GM21381 (cell line): Measurements from ENCODE around the gene BNC2.

Source experiments
- ATAC-seq: cut with Tn5 transposase; IDR thresholded peaks from one replicate; pipeline ENCODE4 v1.9.1; 2021; ENCODE audit warnings: mild to moderate bottlenecking, moderate library complexity; ENCODE audit not compliant: unreplicated experiment

The BNC2 gene

GRCh38 chr9:16396389-16396788 lies 474.1 kb downstream of the BNC2 start:
- no peak for ATAC-seq

- ATAC-seq = no peak
These were observed 479.1 kb downstream of the BNC2 start for GRCh38 chr9:16391369-16391768.

- no peak for ATAC-seq
These were observed 483.1 kb downstream of the BNC2 start for GRCh38 chr9:16387382-16387781.

- ATAC-seq = no peak
These were observed 483.7 kb downstream of the BNC2 start for GRCh38 chr9:16386827-16387077.

- no peak for ATAC-seq
These were observed 484.3 kb downstream of the BNC2 start for GRCh38 chr9:16386007-16386826.

- no peak for ATAC-seq
These were observed 484.9 kb downstream of the BNC2 start for GRCh38 chr9:16385590-16385989.

- no peak for ATAC-seq
These were observed 485.5 kb downstream of the BNC2 start for GRCh38 chr9:16384993-16385392.

GRCh38 chr9:16377311-16377710 lies 493.2 kb downstream of the BNC2 start:
- no peak for ATAC-seq

- ATAC-seq = no peak
These were observed 499.2 kb downstream of the BNC2 start for GRCh38 chr9:16371306-16371705.

- ATAC-seq = no peak
These were observed 499.8 kb downstream of the BNC2 start for GRCh38 chr9:16370647-16371046.

- no peak for ATAC-seq
These were observed 501.0 kb downstream of the BNC2 start for GRCh38 chr9:16369427-16369826.

GRCh38 chr9:16368237-16369087 lies 502.0 kb downstream of the BNC2 start:
- ATAC-seq = no peak

GRCh38 chr9:16367605-16368231 lies 502.8 kb downstream of the BNC2 start:
- no peak for ATAC-seq

GRCh38 chr9:16364347-16364746 lies 506.1 kb downstream of the BNC2 start:
- ATAC-seq = no peak

- ATAC-seq = no peak
These were observed 506.6 kb downstream of the BNC2 start for GRCh38 chr9:16363916-16364315.

- ATAC-seq = no peak
These were observed 507.2 kb downstream of the BNC2 start for GRCh38 chr9:16363073-16363781.

- ATAC-seq = no peak
These were observed 508.5 kb downstream of the BNC2 start for GRCh38 chr9:16361939-16362338.

- ATAC-seq = no peak
These were observed 509.4 kb downstream of the BNC2 start for GRCh38 chr9:16361118-16361517.

GRCh38 chr9:16360247-16360646 lies 510.2 kb downstream of the BNC2 start:
- ATAC-seq = no peak
